Aorta (tissue), 5 donors: ENCODE measurements around the gene CEP170B. TPM values are rescaled to one million over a fixed set of nuclear protein-coding genes. Genes with fewer than 3 reads are reported as not detected.

Experiments
- ATAC-seq: fragments of 200-7000 bp; cut with Tn5 transposase; one replicate; pipeline ENCODE4 v1.9.1; 2022; ENCODE audit warnings: moderate library complexity; ENCODE audit not compliant: low FRiP score
- DNase-seq, 2 donors: peaks; one replicate each; pipeline ENCODE4 v3.0.0-alpha.2; 2020
- H3K27ac ChIP-seq, 2 donors: one replicate each; pipeline ENCODE4 v1.5.1; 2013; ENCODE audit warnings: low read length in 2 of 2, mild to moderate bottlenecking in 2 of 2, moderate library complexity in 2 of 2, control low read depth in 1 of 2, inconsistent platforms in 1 of 2, low read depth in 1 of 2
- H3K27me3 ChIP-seq, 2 donors: one replicate each; pipeline ENCODE4 v1.6.1; 2013; ENCODE audit warnings: control low read depth in 1 of 2, low read length in 1 of 2, mild to moderate bottlenecking in 1 of 2, moderate library complexity in 1 of 2; ENCODE audit not compliant: insufficient read depth in 2 of 2, control insufficient read depth in 1 of 2
- H3K36me3 ChIP-seq, 2 donors: one replicate each; pipeline ENCODE4 v1.6.1; 2013; ENCODE audit warnings: control low read depth in 1 of 2, low read length in 1 of 2, mild to moderate bottlenecking in 1 of 2; ENCODE audit not compliant: insufficient read depth in 2 of 2, control insufficient read depth in 1 of 2
- H3K4me1 ChIP-seq, 2 donors: one replicate each; pipeline ENCODE4 v1.6.1; 2013; ENCODE audit warnings: low read length in 2 of 2, control low read depth in 1 of 2, mild to moderate bottlenecking in 1 of 2, moderate library complexity in 1 of 2; ENCODE audit not compliant: insufficient read depth in 2 of 2, control insufficient read depth in 1 of 2
- H3K4me3 ChIP-seq, 2 donors: one replicate each; pipeline ENCODE4 v1.5.1; 2013; ENCODE audit warnings: low read length in 2 of 2, control low read depth in 1 of 2, mild to moderate bottlenecking in 1 of 2
- H3K9me3 ChIP-seq: one replicate; pipeline ENCODE4 v1.6.1; 2013; ENCODE audit warnings: mild to moderate bottlenecking, low read length; ENCODE audit not compliant: control insufficient read depth
- WGBS, 2 donors: extraction: QIAGEN DNeasy Blood & Tissue Kit; methylation state at CpG; one replicate each; pipeline ENCODE4 v1.1.7; 2013; 5-methylcytosine and 5-hydroxymethylcytosine counted together
- intact Hi-C, 2 donors: fragments of 100-400 bp; cut with DNase I; formaldehyde crosslinking; loops; one replicate each; pipeline versions ENCODE4 v1.14.2 to v1.15.0; 2022
- polyA plus RNA-seq, 2 donors: library from polyadenylated mRNA; stranded (reverse); fragments of 200-250 nt; gene quantifications; one replicate each; pipeline ENCODE4 v1.2.3, GENCODE V29; 2013
- total RNA-seq, 2 donors: library from RNA; stranded (reverse); fragmentation: NEBNext Ultra II Directional; extraction: Animal tissue kit (Norgen Biotek cat#: 25700); gene quantifications; one replicate each; pipeline ENCODE4 v1.2.1, GENCODE V29; 2021
- donor health status: healthy with polysubstance abuse.
- donor health status: Bipolar disorder and iron deficiency.
- donor health status: DM: no; HTN: no; CAD: no.
- donor health status: DM: no; HTN: no; CAD: no.
- donor health status: DM: yes; HTN: yes; CAD: no.

CEP170B gene
- total and polyA plus RNA-seq, 4 donors, result 6.4 to 36.2 (median 23.1) TPM

DNA sequence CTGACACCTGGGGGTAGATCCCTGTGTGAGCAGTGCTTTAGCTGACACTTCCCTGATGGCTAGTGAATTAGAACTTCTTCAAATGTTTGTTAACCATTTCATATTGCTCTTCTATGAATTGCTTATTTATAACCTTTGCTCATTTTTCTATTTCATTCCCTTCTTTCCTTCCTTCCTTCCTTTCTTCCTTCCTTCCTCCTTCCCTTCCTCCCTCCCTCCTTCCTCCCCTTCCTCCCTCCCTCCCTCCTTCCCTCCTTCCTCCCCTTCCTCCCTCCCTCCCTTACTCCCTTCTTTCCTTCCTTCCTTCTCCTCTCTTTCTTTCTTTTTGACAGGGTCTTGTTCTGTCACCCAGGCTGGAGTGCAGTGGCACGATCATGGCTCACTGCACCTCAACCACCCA is 23.3 kb upstream of the CEP170B start:
- no peaks in the 10 kb centered on the region for H3K9me3 ChIP-seq
- ATAC-seq, result no peak
- no peak overlapping the region for H3K27ac ChIP-seq
- no peaks in the 10 kb centered on the region for H3K27me3 ChIP-seq
- WGBS, 2 donors, result 78 to 84% methylated on average over 1 of the region's 1 CpG
- intact Hi-C loops, result no loop called here
- no peak for DNase-seq
- H3K4me3 ChIP-seq, result no peak overlapping the region
- H3K36me3 ChIP-seq, result no peaks in the 10 kb centered on the region
- peaks cover 0 to 2% of the 10 kb centered on the region in 2 donors for H3K4me1 ChIP-seq

DNA sequence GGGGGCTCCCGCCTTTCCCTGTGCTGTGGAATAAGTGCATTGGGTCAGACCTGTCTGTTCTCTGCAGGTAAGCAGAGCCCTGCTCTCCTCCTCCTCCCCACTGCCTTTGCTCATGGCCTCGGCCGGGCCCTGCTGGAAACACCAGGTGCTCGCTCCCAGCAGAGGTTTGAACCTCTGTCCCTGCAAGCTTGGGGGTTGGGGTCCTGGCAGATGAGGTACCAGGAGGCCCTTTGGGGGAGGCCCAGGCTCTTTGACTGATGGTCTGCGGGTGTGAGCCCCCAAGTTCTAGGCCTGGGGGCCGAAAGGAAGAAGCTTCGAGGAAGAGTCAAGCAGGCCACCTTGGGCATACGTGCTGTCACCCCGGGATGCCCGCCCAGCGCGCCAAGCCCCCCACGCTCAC is 22.1 kb upstream of the CEP170B start:
- peaks cover 0 to 2% of the 10 kb centered on the region in 2 donors for H3K4me1 ChIP-seq
- DNase-seq (no peak), ATAC-seq (no peak)
- H3K27ac ChIP-seq, result no peak overlapping the region
- 38 to 41% methylated on average over 13 of the region's 13 CpGs for WGBS, 2 donors
- intact Hi-C loops, result no loop called here
- no peaks in the 10 kb centered on the region for H3K36me3 ChIP-seq
- no peaks in the 10 kb centered on the region for H3K9me3 ChIP-seq
- H3K27me3 ChIP-seq, result no peaks in the 10 kb centered on the region
- H3K4me3 ChIP-seq, result no peak overlapping the region

DNA sequence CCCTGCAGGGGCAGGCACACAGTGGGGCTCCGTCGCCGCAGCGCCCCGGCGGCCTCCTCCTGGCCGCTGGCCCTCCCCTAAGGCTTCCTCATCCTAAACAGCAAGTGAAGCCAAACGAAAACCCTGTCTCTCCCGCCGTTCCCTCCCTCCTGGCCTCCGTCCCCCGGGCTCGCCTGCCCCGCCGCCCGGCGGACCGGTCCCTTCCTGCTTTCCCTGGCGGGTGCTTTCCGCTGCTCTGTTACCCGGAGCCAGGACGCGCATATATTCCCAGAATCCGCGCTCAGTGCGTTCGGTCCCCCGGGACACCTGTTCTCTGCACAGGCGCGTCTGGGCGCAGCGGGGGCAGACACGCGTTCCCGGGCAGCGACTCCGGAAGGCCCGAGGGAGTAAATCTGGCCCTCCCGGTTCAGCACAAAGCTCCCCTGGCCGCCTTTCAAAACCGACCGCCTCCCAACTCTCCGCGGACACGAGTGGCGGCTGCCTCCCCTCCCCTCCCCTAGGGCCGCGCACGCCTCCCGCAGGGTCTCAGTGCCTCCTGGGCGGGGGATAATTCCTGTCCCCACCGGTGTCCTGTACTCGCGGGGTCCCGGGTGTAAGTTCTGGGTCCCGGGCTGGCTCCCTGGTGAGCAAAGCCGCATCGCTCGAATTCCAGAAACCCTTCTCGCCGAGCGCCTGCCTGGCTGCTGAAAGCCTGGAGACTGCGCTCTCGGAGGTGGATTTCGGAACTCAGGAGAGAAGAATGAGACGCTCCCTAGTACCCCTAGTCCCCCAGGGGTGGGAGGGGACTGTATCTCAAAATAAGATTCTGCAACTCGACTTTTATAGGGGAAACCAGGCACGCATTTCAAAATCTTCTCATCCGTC is 21.4 kb upstream of the CEP170B start:
- DNase-seq, result peak in 1 of 2 donors; percentile 78
- 1% methylated on average over 69 of the region's 69 CpGs for WGBS, 2 donors
- peak; percentile 74 for ATAC-seq
- Histone ChIP-seq H3K27me3 (no peaks in the 10 kb centered on the region), H3K27ac (no peak overlapping the region), H3K9me3 (no peaks in the 10 kb centered on the region), H3K4me1 (peaks cover 0 to 2% of the 10 kb centered on the region in 2 donors), H3K4me3 (peak overlapping the region in 1 of 2 donors; percentile 29), H3K36me3 (no peaks in the 10 kb centered on the region)
- intact Hi-C loops, result no loop called here

DNA sequence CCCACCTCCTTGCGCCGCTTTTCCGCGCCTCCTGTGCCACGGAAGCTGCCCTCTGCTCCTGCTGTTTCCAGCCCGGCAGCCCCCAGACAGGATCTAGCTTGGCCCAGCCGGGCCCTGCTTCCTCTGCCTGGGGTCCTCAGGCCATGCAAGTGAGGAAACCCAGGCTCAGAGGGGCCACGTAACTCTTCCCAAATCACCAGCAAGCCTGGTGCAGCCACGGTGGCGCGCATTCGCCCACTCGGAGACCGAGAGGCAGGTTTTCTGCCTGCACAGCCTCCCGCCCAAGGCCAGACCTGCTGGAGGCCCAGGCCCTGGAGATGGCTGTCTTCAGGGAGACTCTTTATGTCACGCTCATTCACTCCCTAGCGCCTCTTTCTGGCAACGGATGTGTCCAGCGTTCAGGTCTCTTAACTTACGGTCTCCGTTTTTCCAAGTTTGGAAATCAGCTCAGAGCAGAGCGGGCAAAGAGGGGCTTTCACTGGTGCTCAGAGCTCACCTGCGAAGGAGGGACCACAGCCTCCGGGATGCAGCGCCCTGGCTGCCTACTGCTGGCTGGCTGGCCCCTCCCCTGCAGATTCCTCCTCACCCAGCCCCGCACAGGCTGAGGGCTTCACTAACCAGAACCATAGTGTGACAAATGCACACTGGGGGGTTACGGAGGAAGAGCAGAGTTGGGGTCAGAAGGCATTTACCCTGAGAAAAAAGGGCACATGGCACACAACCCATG is 20.6 kb upstream of the CEP170B start:
- Histone ChIP-seq H3K4me3 (no peak overlapping the region), H3K36me3 (no peaks in the 10 kb centered on the region), H3K27ac (no peak overlapping the region), H3K27me3 (no peaks in the 10 kb centered on the region), H3K9me3 (no peaks in the 10 kb centered on the region), H3K4me1 (peaks cover 0 to 2% of the 10 kb centered on the region in 2 donors)
- intact Hi-C loops, result no loop called here
- WGBS, 2 donors, result 7% methylated on average over 27 of the region's 27 CpGs
- DNase-seq (peak in 1 of 2 donors; percentile 77), ATAC-seq (peak; percentile 27)

DNA sequence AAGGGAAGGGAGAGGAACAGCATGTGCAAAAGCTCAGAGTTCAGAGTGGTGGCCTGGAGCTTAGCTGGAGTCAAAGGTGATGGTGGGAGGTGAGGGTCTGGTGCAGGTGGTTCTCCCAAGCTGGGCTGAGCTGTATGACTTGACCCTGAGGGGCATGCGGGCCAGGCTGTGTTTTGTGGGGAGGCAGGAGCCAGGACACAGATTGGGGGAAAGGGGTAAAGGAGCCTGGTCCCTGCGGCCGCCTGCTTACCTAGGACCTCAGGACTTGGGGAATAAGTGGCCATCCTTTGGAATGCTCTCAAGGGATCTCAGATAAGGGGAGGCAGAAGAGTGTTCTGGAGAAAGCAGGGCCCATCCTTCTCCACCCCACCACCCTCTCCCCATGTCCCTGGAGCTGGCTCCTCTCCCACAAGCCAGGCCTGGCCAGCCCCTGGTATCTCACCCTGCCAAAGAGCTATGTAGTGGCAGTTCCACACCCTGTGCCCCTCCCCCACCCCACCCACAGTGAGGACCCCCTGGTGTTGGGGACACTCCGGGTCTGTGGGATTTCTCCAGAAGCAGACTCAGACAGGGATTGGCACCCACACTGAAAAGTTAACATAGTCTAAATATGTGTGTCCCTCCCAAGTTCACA is 19.9 kb upstream of the CEP170B start:
- DNase-seq (no peak), ATAC-seq (no peak)
- WGBS, 2 donors, result 91 to 95% methylated on average over 4 of the region's 4 CpGs
- H3K27ac ChIP-seq, result no peak overlapping the region
- H3K36me3 ChIP-seq, result no peaks in the 10 kb centered on the region
- peaks cover 0 to 2% of the 10 kb centered on the region in 2 donors for H3K4me1 ChIP-seq
- no peaks in the 10 kb centered on the region for H3K9me3 ChIP-seq
- intact Hi-C loops, result no loop called here
- H3K4me3 ChIP-seq, result no peak overlapping the region
- H3K27me3 ChIP-seq, result no peaks in the 10 kb centered on the region

DNA sequence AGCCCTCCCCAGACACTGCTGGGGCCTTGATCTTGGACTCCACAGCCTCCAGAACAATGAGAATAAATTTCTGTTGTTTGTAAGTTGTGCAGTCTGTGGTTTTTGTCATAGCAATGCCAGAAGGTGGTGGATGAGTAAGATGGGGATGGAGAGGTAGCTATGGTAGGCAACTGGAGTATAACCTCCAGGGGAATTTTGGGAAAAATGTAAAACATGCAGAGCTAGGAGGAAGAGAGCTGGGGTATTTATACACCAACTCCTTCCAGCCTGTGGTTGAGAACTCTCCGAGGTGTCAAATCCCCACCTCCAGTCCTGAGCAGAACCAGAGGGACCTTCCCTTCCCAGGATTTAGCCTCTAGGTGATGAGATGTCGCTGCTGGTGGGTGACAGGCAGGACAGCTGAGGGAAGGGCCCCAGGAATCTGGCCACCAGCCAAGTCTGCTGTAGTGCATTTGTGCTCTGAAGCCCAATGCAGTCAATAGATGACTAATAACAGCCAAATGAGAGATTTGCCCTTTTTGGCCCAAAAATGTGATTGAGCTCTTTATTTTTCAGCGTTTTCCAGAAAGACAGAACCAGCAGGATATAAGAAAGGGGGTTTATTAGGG is 19.1 kb upstream of the CEP170B start:
- DNase-seq, result no peak

DNA sequence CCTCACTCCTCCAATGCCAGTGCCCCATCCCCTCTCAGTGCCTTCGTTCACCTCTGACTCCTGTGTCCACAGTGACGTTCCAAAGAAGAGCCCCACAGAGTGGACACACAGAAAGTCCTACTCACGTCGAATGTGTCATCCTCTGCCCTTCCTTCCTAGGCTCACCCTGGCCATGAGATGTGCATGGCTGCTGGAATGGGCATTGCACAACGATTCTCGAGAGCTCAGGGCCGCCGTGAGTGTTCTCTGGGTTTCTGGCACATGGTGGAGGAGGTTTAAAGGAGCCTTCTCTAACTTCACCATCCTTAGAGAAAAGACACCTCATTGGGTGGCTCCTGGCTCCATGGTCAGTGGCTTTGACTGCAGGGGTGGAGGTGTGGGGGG is 12.8 kb upstream of the CEP170B start:
- DNase-seq (peak in 1 of 2 donors; percentile 43), ATAC-seq (no peak)
- intact Hi-C loops, result no loop called here
- Histone ChIP-seq H3K9me3 (no peaks in the 10 kb centered on the region), H3K27ac (no peak overlapping the region), H3K4me1 (no peaks in the 10 kb centered on the region), H3K36me3 (no peaks in the 10 kb centered on the region), H3K27me3 (no peaks in the 10 kb centered on the region), H3K4me3 (no peak overlapping the region)
- 55 to 62% methylated on average over 8 of the region's 8 CpGs for WGBS, 2 donors

More for the DNA sequence above, 19.1 kb upstream of the CEP170B start:
- intact Hi-C loops, result no loop called here
- Histone ChIP-seq H3K4me1 (peaks cover 0 to 2% of the 10 kb centered on the region in 2 donors), H3K36me3 (no peaks in the 10 kb centered on the region), H3K27me3 (no peaks in the 10 kb centered on the region), H3K9me3 (no peaks in the 10 kb centered on the region), H3K27ac (no peak overlapping the region), H3K4me3 (no peak overlapping the region)
- no peak for ATAC-seq
- WGBS, 2 donors, result 89 to 92% methylated on average over 3 of the region's 3 CpGs

DNA sequence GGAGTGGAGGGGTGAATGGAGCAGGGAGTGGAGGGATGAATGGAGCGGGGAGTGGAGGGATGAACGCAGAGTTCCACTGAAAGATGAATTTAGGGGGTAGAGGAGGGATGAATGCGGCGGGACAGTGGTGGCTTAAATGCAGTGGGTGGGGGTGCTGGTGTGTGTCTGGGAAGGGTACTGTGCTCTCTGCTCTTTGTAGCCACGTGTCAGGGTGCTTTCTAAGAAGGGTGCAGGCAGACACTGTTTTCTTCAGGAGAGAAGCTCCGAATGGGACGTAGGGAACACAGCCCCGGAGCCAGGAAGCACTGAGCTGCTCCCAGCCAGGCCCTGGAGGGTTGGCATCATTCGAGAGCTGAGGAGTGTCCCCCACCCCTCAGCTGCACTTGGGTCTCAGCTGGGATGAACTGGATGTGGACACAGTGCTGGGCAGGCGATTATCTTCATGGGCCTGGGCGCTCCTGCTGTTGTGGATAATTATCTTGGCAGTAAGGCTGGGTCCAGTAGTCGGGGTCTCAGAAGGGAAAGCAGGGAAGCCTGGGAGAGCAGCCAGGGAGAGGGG is 9.5 kb upstream of the CEP170B start:
- no peaks in the 10 kb centered on the region for H3K9me3 ChIP-seq
- H3K36me3 ChIP-seq, result no peaks in the 10 kb centered on the region
- WGBS, 2 donors, result 52 to 59% methylated on average over 12 of the region's 12 CpGs
- H3K27me3 ChIP-seq, result no peaks in the 10 kb centered on the region
- intact Hi-C loops, result no loop called here
- no peak overlapping the region for H3K4me3 ChIP-seq
- H3K4me1 ChIP-seq, result no peaks in the 10 kb centered on the region
- DNase-seq, result no peak
- ATAC-seq, result no peak
- no peak overlapping the region for H3K27ac ChIP-seq
